GM19395 (cell line): ENCODE data around the gene CHTF18.
"Not testable (repeated sequence)": the region's sequence is repeated elsewhere in the genome, so short reads cannot be mapped to it uniquely, and the experiment has no call there.

Source experiments
- ATAC-seq: cut with Tn5 transposase; IDR thresholded peaks from one replicate; pipeline ENCODE4 v1.9.1; 2021; ENCODE audit warnings: mild to moderate bottlenecking, moderate library complexity; ENCODE audit not compliant: unreplicated experiment

CHTF18 gene

GRCh38 chr16:803754-804080 is 15.3 kb downstream of the CHTF18 start:
- no peak for ATAC-seq

- ATAC-seq: no peak
Observed at GRCh38 chr16:804193-805048, 16.0 kb downstream of the CHTF18 start.

- no peak for ATAC-seq
Observed at GRCh38 chr16:805474-805873, 17.1 kb downstream of the CHTF18 start.

- ATAC-seq: peak; percentile 88
Observed at GRCh38 chr16:807347-808084, 19.1 kb downstream of the CHTF18 start.

- ATAC-seq: no peak
Observed at GRCh38 chr16:808085-808386, 19.6 kb downstream of the CHTF18 start.

GRCh38 chr16:813204-813915 is 24.9 kb downstream of the CHTF18 start:
- no peak for ATAC-seq

- ATAC-seq: no peak
Observed at GRCh38 chr16:813916-814412, 25.5 kb downstream of the CHTF18 start.

- ATAC-seq: no peak
Observed at GRCh38 chr16:814974-815373, 26.6 kb downstream of the CHTF18 start.

GRCh38 chr16:815861-816260 is 27.4 kb downstream of the CHTF18 start:
- no peak for ATAC-seq

DNA sequence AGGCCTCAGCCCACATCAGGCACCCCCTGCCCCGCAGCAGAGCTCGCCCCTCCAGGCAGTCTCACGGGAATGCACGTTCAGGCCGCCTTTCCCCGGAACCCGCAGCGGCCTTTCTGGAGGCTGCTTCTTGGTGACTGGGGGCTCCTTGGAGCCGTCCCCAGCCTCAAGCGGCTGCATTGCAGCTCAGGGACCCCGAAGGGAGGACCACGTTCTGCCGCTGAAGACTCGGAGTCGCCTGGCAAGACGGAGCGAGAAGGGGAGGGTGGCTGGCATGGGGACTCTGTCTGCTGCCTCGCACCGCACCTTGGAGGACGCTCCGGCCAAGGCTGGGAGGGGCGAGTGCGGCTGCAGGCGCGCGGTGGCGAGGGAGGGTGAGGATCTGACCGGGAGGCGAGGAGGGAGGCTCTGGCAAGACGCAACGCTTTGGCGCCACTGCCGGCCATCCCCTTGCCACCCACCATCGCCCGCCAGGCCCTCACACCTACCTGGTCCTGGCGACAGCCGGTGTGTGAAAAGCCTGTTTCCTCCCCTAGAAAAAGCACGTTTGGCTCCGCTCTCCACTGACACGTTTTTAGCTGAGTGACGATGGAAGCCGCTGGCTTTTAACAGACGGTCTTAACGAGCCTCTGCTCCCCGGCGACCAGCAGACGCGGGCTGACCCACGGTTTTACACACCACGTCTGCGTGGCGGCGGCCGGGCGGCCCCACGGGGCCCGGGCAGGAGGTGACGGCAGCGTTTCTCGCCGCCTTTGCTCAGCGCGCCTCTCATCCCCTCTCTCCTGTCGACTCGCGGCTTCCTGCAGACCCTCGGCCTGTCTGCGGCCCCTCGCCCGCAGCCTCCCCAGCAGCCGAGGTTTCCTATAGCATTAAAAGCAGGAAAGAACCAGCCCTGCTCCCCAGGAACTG is 28.8 kb downstream of the CHTF18 start:
- ATAC-seq: no peak

DNA sequence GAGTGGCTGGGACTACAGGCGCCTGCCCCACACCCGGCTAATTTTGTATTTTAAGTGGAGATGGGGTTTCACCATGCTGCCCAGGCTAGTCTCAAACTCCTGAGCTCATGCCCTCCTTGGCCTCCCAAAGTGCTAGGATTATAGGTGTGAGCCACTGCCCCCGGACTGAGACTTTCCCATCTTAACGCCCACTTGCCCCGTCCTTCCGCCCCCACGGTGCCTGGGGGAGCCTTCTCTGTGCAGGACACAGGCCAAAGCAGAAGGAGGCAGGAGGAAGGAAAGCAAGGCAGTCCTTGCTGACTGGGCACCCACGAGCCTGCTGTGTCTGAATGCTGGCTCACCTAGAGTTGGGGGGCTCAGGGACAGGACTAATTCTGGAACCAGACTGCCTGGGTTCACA is 29.7 kb downstream of the CHTF18 start:
- no peak for ATAC-seq

DNA sequence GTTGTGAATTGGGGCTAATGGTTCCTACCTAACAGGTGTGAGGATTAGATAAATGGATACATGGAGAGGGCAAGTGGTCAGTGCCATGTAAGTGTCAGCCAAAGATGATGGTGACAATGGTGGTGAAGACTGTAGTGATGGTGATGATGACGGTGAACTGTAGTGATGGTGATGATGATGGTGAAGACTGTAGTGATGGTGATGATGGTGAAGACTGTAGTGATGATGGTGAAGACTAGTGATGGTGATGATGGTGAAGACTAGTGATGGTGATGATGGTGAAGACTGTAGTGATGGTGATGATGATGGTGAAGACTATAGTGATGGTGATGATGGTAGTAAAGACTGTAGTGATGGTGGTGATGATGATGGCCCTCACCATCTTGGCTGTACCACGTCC is 30.2 kb downstream of the CHTF18 start:
- no peak for ATAC-seq

DNA sequence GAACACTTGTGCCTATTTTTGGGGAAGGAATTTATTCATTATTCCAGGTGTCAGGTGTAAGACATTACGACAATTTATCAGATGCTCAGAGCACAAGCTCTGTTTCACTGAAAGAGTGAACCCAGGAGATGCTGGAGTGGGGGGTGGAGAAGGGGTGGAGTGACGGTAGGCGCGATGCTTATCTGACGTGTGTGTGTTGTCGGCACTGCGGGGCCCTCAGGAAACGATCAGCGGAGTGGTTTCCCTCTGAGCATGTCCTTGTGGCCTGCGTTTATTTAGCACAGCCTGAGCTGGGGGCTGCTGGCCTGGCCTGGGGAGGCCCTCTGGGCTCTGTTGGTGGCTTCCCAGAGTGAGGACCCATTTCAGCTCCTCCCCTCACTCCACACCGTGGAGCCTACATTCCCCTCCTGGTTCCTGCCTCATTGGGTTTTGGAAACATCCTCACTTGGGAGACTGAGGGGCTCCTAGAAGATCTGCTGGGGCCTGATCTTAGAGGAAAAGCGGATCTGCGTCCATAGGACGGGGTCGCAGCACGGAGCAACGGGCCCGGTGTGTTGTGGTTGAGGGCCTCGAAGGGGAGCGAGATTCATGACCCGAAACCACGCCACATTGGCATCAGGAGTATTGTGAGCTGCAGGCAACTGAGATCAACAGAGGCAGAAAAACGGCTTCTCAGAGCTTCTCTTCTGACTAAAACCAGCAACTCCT is 31.1 kb downstream of the CHTF18 start:
- no peak for ATAC-seq

DNA sequence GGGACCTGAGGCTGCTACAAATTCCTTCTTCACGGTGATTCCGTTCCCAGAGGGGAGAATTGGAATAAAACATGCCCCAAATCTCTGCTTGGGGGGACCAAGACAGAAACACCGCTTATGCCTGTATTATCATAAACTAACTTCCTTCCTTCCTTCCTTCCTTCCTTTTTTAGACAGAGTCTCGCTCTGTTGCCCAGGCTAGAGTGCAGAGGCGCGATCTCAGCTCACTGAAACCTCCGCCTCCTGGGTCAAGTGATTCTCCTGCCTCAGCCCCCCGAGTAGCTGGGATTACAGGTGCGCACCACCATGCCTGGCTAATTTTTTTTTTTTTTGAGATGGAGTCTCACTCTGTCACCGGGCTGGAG is 31.6 kb downstream of the CHTF18 start:
- not testable (repeated sequence) for ATAC-seq

GRCh38 chr16:820748-821147 is 32.3 kb downstream of the CHTF18 start:
- ATAC-seq: no peak

- no peak for ATAC-seq
Observed at GRCh38 chr16:821751-822150, 33.3 kb downstream of the CHTF18 start.

- no peak for ATAC-seq
Observed at GRCh38 chr16:822174-822908, 33.9 kb downstream of the CHTF18 start.

- no peak for ATAC-seq
Observed at GRCh38 chr16:822909-823297, 34.5 kb downstream of the CHTF18 start.

- ATAC-seq: no peak
Observed at GRCh38 chr16:824194-824593, 35.8 kb downstream of the CHTF18 start.

DNA sequence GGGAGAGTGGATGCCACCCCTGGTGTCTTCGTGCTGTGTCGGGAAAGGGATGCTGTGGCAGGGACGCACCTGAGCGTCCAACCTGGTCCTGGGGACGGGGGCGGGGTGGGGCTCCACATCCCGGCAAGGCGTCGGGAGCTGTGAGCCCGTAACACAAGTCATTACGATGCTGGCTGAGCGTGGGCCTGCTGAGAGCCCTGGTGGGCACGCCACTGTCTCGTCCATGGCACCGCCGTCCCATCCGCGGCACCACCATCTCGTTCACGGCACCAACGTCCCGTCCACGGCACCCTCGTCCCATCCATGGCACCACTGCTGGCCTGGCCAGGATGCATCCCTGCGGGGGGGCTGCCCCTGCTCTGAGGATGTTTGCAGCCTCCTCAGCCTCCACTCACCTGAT is 36.2 kb downstream of the CHTF18 start:
- ATAC-seq: no peak
